Muscle of leg (tissue), 11 donors: ENCODE results near the gene RPLP1. TPM values are rescaled to one million over a fixed set of nuclear protein-coding genes. Genes with fewer than 3 reads are reported as not detected.

Experiments used
- DNase-seq: peaks from one replicate; pipeline ENCODE4 v3.0.0; 2013
- H3K27ac ChIP-seq: one replicate; pipeline ENCODE4 v1.5.1; 2013; ENCODE audit warnings: mild to moderate bottlenecking, low read length, control low read depth
- H3K27me3 ChIP-seq: one replicate; pipeline ENCODE4 v1.6.1; 2013; ENCODE audit warnings: low read length; ENCODE audit not compliant: control insufficient read depth, insufficient read depth
- H3K36me3 ChIP-seq: one replicate; pipeline ENCODE4 v1.6.1; 2013; ENCODE audit warnings: low read length; ENCODE audit not compliant: control insufficient read depth, insufficient read depth
- H3K4me1 ChIP-seq: one replicate; pipeline ENCODE4 v1.6.1; 2013; ENCODE audit warnings: low read length; ENCODE audit not compliant: control insufficient read depth, insufficient read depth
- H3K4me3 ChIP-seq: one replicate; pipeline ENCODE4 v1.5.1; 2013; ENCODE audit warnings: low read length, control low read depth
- H3K9me3 ChIP-seq: replicated peaks from 2 replicates; pipeline ENCODE4 v1.6.1; 2013; ENCODE audit warnings: low read depth, low read length; ENCODE audit not compliant: control insufficient read depth
- WGBS: methylation state at CpG from one replicate; pipeline ENCODE4 v1.1.5; 2013; ENCODE audit warnings: missing lambda C conversion rate; ENCODE audit not compliant: insufficient coverage; 5-methylcytosine and 5-hydroxymethylcytosine counted together
- polyA plus RNA-seq, 8 donors: library from polyadenylated mRNA; unstranded; fragments of 120-200 nt; gene quantifications; one replicate each; pipeline versions ENCODE4 v1.2.1 to v1.2.3, GENCODE V29; 2013; ENCODE audit warnings: inconsistent platforms in 1 of 8, low replicate concordance in 1 of 8; ENCODE audit not compliant: insufficient read length in 8 of 8, insufficient read depth in 1 of 8
- total RNA-seq: library from RNA; stranded (reverse); fragments of 120-200 nt; gene quantifications from one replicate; pipeline ENCODE4 v1.2.4, GENCODE V29; 2013

Gene RPLP1
- total and polyA plus RNA-seq, 9 donors, result 693 to 4,092 (median 3,736) TPM

- peaks cover 16% of the 10 kb centered on the region for H3K4me1 ChIP-seq
- H3K27me3 ChIP-seq, result no peaks in the 10 kb centered on the region
- H3K27ac ChIP-seq, result peak overlapping the region; percentile 94
- H3K36me3 ChIP-seq, result peaks cover 23% of the 10 kb centered on the region
- 13% methylated on average over 26 of the region's 32 CpGs for WGBS
- peak overlapping the region; percentile 94 for H3K4me3 ChIP-seq
- peak; percentile 63 for DNase-seq
- H3K9me3 ChIP-seq, result no peaks in the 10 kb centered on the region
These were observed 497 bp upstream of the RPLP1 start for GRCh38 chr15:69451951-69452691.

DNA sequence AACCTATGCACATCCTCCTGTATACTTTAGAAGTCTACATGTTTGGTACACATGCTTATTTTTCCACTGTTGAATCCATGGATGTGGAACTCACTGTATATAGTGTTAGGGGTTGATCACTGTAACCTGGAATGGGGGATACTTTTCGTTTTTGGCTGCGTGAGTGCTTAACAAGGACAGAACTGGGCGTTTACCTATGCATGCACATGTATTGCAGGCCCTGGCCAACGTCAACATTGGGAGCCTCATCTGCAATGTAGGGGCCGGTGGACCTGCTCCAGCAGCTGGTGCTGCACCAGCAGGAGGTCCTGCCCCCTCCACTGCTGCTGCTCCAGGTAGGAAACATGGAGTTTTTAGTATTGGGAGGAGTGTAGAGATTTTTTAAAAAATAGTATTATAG lies 2.3 kb downstream of the RPLP1 start:
- Histone ChIP-seq H3K4me1 (peaks cover 16% of the 10 kb centered on the region), H3K27me3 (no peaks in the 10 kb centered on the region), H3K4me3 (no peak overlapping the region), H3K27ac (no peak overlapping the region), H3K36me3 (peaks cover 32% of the 10 kb centered on the region), H3K9me3 (no peaks in the 10 kb centered on the region)
- WGBS, result 52% methylated on average over 3 of the region's 5 CpGs
- DNase-seq, result no peak

- Histone ChIP-seq H3K27ac (peak overlapping the region; percentile 17), H3K27me3 (no peaks in the 10 kb centered on the region), H3K36me3 (peaks cover 32% of the 10 kb centered on the region), H3K4me1 (peaks cover 16% of the 10 kb centered on the region), H3K9me3 (no peaks in the 10 kb centered on the region), H3K4me3 (no peak overlapping the region)
- DNase-seq, result no peak
- 96% methylated on average over 4 of the region's 13 CpGs for WGBS
These were observed 3.9 kb downstream of the RPLP1 start for GRCh38 chr15:69456208-69457166.

DNA sequence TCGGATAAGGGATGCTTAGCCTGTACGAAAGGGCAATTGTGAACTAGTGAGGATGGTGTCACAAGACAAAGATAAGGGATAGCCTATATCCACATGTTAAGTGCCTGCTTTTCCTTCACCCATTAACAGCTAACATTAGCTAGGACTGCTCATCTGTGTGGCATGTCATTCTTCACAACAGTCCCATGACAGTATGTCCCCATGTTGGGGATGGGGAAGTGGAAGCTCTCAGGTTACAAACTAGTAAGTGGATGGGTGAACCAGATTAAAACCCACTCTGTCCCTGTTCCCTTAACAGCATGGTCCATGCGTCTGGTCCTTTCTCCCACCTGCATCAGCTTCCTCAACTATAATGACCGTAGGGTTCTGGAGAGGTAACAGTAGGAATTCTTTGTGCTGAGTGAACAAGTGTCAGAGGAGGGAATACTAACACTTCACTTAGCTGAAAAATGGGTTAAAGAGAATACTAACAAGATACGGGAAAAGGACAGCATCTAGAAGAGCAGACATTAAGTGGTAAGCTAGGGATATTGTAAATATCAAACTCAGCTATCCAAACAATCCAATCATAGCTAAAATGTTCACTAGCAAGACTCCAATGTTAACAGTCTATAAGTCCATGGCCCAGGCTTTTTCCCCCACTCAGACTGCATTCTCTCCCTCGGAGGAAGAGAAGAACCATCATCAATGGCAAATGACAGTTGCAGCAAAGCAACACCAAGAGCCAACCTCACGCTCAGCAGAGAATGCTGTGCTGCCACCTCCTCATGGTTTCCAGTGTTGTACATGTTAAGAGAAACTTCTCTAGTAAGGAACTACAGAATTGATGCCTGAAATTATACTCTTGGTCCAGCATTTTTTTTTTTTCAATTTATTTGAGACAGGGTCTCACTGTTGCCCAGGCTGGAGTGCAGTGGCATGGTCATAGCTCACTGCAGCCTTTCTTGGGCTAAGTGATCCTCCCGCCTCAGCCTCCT lies 5.0 kb downstream of the RPLP1 start:
- peak; percentile 41 for DNase-seq
- Histone ChIP-seq H3K4me1 (peaks cover 17% of the 10 kb centered on the region), H3K27ac (no peak overlapping the region), H3K27me3 (no peaks in the 10 kb centered on the region), H3K36me3 (peaks cover 32% of the 10 kb centered on the region), H3K9me3 (no peaks in the 10 kb centered on the region), H3K4me3 (no peak overlapping the region)
- WGBS, result 80% methylated on average over 3 of the region's 8 CpGs

DNA sequence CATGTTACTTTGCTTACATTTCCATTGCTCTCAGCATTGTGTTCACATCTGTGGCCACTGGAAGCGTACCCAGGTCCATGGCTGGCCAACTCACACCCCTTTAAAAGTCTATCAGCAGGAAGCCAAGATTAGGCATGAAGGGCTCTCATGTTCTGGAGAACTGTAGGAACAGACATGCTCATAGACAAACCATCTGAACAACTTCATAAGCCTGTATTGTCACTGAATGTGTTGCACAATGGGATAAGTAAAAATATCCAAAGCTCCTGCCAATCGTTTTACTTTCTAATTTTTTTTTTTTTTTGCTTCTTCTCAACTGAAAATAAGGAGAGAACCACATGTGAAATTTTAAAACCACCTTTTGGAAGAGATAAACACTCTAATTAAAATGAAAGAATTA lies 6.4 kb downstream of the RPLP1 start:
- Histone ChIP-seq H3K27me3 (no peaks in the 10 kb centered on the region), H3K36me3 (peaks cover 31% of the 10 kb centered on the region), H3K4me1 (peaks cover 23% of the 10 kb centered on the region), H3K4me3 (no peak overlapping the region), H3K9me3 (no peaks in the 10 kb centered on the region), H3K27ac (no peak overlapping the region)
- DNase-seq, result no peak
- WGBS, result 80% methylated on average over 1 of the region's 2 CpGs

- no peak overlapping the region for H3K27ac ChIP-seq
- no peak for DNase-seq
- no peaks in the 10 kb centered on the region for H3K9me3 ChIP-seq
- H3K36me3 ChIP-seq, result peaks cover 22% of the 10 kb centered on the region
- WGBS, result no CpG with 5 or more reads among the region's 1 CpG
- peaks cover 17% of the 10 kb centered on the region for H3K4me1 ChIP-seq
- no peaks in the 10 kb centered on the region for H3K27me3 ChIP-seq
- H3K4me3 ChIP-seq, result no peak overlapping the region
These were observed 7.9 kb downstream of the RPLP1 start for GRCh38 chr15:69460481-69460880.

- DNase-seq, result peak; percentile 43
- H3K27ac ChIP-seq, result no peak overlapping the region
- H3K9me3 ChIP-seq, result no peaks in the 10 kb centered on the region
- H3K4me1 ChIP-seq, result peaks cover 14% of the 10 kb centered on the region
- H3K4me3 ChIP-seq, result peak overlapping the region; percentile 66
- no peaks in the 10 kb centered on the region for H3K27me3 ChIP-seq
- WGBS, result 84% methylated on average over 22 of the region's 23 CpGs
- H3K36me3 ChIP-seq, result peaks cover 8% of the 10 kb centered on the region
These were observed 9.4 kb downstream of the RPLP1 start for GRCh38 chr15:69462030-69462492.

- Histone ChIP-seq H3K4me3 (peak overlapping the region; percentile 66), H3K9me3 (no peaks in the 10 kb centered on the region), H3K4me1 (peaks cover 14% of the 10 kb centered on the region), H3K36me3 (peaks cover 5% of the 10 kb centered on the region), H3K27ac (peak overlapping the region; percentile 99), H3K27me3 (no peaks in the 10 kb centered on the region)
- 6% methylated on average over 36 of the region's 46 CpGs for WGBS
- DNase-seq, result peak; percentile 99
These were observed 10.0 kb downstream of the RPLP1 start for GRCh38 chr15:69462493-69463181.

- peak overlapping the region; percentile 99 for H3K27ac ChIP-seq
- no peaks in the 10 kb centered on the region for H3K9me3 ChIP-seq
- no peak for DNase-seq
- no peaks in the 10 kb centered on the region for H3K36me3 ChIP-seq
- 24% methylated on average over 5 of the region's 13 CpGs for WGBS
- no peaks in the 10 kb centered on the region for H3K27me3 ChIP-seq
- peaks cover 14% of the 10 kb centered on the region for H3K4me1 ChIP-seq
- H3K4me3 ChIP-seq, result peak overlapping the region; percentile 66
These were observed 10.7 kb downstream of the RPLP1 start for GRCh38 chr15:69463182-69463756.
